H1 (cell line): Measurements from ENCODE around the gene ADAT3. TPM values are rescaled to one million over a fixed set of nuclear protein-coding genes. Genes with fewer than 3 reads are reported as not detected.

ENCODE experiments used
- CTCF ChIA-PET: fragments of 300-600 bp; sonication (Branson Sonifier 250); formaldehyde crosslinking; loops from one replicate; lab custom pipeline; 2021; ENCODE audit not compliant: partially characterized antibody; lab: Charles Lee
- POLR2A ChIA-PET: fragments of 300-600 bp; sonication (Branson Sonifier 250); formaldehyde crosslinking; loops from one replicate; lab custom pipeline; 2021; ENCODE audit warnings: inconsistent platforms; ENCODE audit not compliant: partially characterized antibody; lab: Charles Lee
- DNase-seq, 2 experiments: peaks; one replicate each; pipeline versions ENCODE4 v3.0.0 to v3.0.0-alpha.2; 2010 to 2022; ENCODE audit warnings: low spot score in 2 of 2, low read depth in 1 of 2, mixed read lengths in 1 of 2
- FAIRE-seq: peaks from 2 replicates; lab custom pipeline; 2011; peaks lifted over from hg19 to GRCh38; lab: Jason Lieb, UNC
- H2AFZ ChIP-seq: 2 replicates; pipeline ENCODE4 v1.8.1; 2012; ENCODE audit warnings: low read length, inconsistent platforms
- H2AK5ac ChIP-seq: 2 replicates; pipeline ENCODE4 v1.6.1; 2013; ENCODE audit warnings: low read depth, low read length
- H2BK120ac ChIP-seq: replicated peaks from 2 replicates; pipeline ENCODE3; 2013; ENCODE audit warnings: low read depth, low read length, inconsistent platforms
- H2BK12ac ChIP-seq: 2 replicates; pipeline ENCODE4 v1.6.1; 2013; ENCODE audit warnings: low read depth, low read length
- H2BK15ac ChIP-seq: 2 replicates; pipeline ENCODE4 v1.6.1; 2013; ENCODE audit warnings: low read length
- H2BK20ac ChIP-seq: 2 replicates; pipeline ENCODE4 v1.6.1; 2013; ENCODE audit warnings: low read length
- H2BK5ac ChIP-seq: 2 replicates; pipeline ENCODE4 v1.6.1; 2013; ENCODE audit warnings: low read depth, low read length
- H3K14ac ChIP-seq: 2 replicates; pipeline ENCODE4 v1.6.1; 2013; ENCODE audit warnings: inconsistent platforms; ENCODE audit not compliant: insufficient read length
- H3K18ac ChIP-seq: 2 replicates; pipeline ENCODE4 v1.6.1; 2013; ENCODE audit warnings: low read length; ENCODE audit errors: extremely low read depth
- H3K23ac ChIP-seq: 2 replicates; pipeline ENCODE4 v1.6.1; 2013; ENCODE audit warnings: inconsistent platforms; ENCODE audit not compliant: insufficient read length
- H3K23me2 ChIP-seq: 2 replicates; pipeline ENCODE4 v1.6.1; 2013; ENCODE audit warnings: low read depth, low read length
- H3K27ac ChIP-seq: 2 replicates; pipeline ENCODE4 v1.6.1; 2011; ENCODE audit warnings: low read depth, low read length, inconsistent platforms
- H3K27me3 ChIP-seq, 4 experiments: replicated peaks in 1 of 4; 1 replicate in 1 of 4; 2 replicates in 3 of 4; pipeline versions ENCODE4 v1.6.1 to v1.8.1; 2011 to 2013; ENCODE audit warnings: low read length in 3 of 4, mild to moderate bottlenecking in 3 of 4, inconsistent platforms in 2 of 4, mixed read lengths in 2 of 4, moderate library complexity in 1 of 4; ENCODE audit not compliant: control insufficient read depth in 3 of 4, insufficient read depth in 3 of 4; ENCODE audit errors: extremely low read depth in 1 of 4
- H3K36me3 ChIP-seq, 4 experiments: 2 replicates each; pipeline versions ENCODE4 v1.6.1 to v1.8.1; 2011 to 2013; ENCODE audit warnings: mild to moderate bottlenecking in 4 of 4, low read length in 3 of 4, moderate library complexity in 2 of 4, control low read depth in 1 of 4, inconsistent platforms in 1 of 4; ENCODE audit not compliant: insufficient read depth in 4 of 4, control insufficient read depth in 2 of 4
- H3K4ac ChIP-seq: replicated peaks from 2 replicates; pipeline ENCODE3; 2013; ENCODE audit warnings: low read length, low read depth, mixed read lengths, inconsistent platforms; ENCODE audit not compliant: insufficient read length
- H3K4me1 ChIP-seq, 4 experiments: replicated peaks in 1 of 4; 1 replicate in 1 of 4; 2 replicates in 3 of 4; pipeline versions ENCODE4 v1.6.1 to v1.8.1; 2011 to 2013; ENCODE audit warnings: low read length in 3 of 4, inconsistent platforms in 2 of 4, mixed read lengths in 1 of 4; ENCODE audit not compliant: insufficient read depth in 4 of 4, control insufficient read depth in 3 of 4
- H3K4me2 ChIP-seq, 2 experiments: 2 replicates each; pipeline versions ENCODE4 v1.6.1 to v1.8.1; 2011 to 2013; ENCODE audit warnings: low read depth in 2 of 2, low read length in 2 of 2, control low read depth in 1 of 2, inconsistent platforms in 1 of 2, mild to moderate bottlenecking in 1 of 2; ENCODE audit not compliant: insufficient read depth in 1 of 2
- H3K4me3 ChIP-seq, 4 experiments: fragments of 200-600, 300-600 bp in 1 of 4; sonication (generic), shearing (Covaris generic), sonication (Bioruptor Twin) in 1 of 4; 2 replicates each; pipeline versions ENCODE4 v1.5.1 to v1.8.1; 2011 to 2016; ENCODE audit warnings: low read length in 4 of 4, low read depth in 3 of 4, control low read depth in 2 of 4, inconsistent platforms in 2 of 4, mild to moderate bottlenecking in 2 of 4, mixed read lengths in 1 of 4, moderate library complexity in 1 of 4; ENCODE audit not compliant: insufficient read depth in 2 of 4; ENCODE audit errors: extremely low read depth in 1 of 4
- H3K56ac ChIP-seq: replicated peaks from 2 replicates; pipeline ENCODE3; 2013; ENCODE audit warnings: low read depth, mild to moderate bottlenecking, mixed read lengths, low read length, inconsistent platforms; ENCODE audit not compliant: insufficient read length
- H3K79me1 ChIP-seq: 2 replicates; pipeline ENCODE4 v1.6.1; 2013; ENCODE audit warnings: low read depth, low read length, control low read depth
- H3K79me2 ChIP-seq, 2 experiments: 2 replicates each; pipeline versions ENCODE4 v1.6.1 to v1.8.1; 2012 to 2013; ENCODE audit warnings: low read length in 2 of 2, mild to moderate bottlenecking in 2 of 2, inconsistent platforms in 1 of 2; ENCODE audit not compliant: insufficient read depth in 2 of 2, control insufficient read depth in 1 of 2
- H3K9ac ChIP-seq, 4 experiments: replicated peaks in 1 of 4; 1 replicate in 1 of 4; 2 replicates in 3 of 4; pipeline versions ENCODE4 v1.6.1 to v1.8.1; 2011 to 2013; ENCODE audit warnings: low read depth in 3 of 4, low read length in 3 of 4, control low read depth in 2 of 4, mild to moderate bottlenecking in 2 of 4, moderate library complexity in 2 of 4, inconsistent platforms in 1 of 4; ENCODE audit errors: extremely low read depth in 1 of 4
- H3K9me3 ChIP-seq, 2 experiments: 2 replicates each; pipeline versions ENCODE4 v1.6.1 to v1.8.1; 2012 to 2013; ENCODE audit warnings: mild to moderate bottlenecking in 2 of 2, moderate library complexity in 2 of 2, control low read depth in 1 of 2, inconsistent platforms in 1 of 2, low read depth in 1 of 2, low read length in 1 of 2, mixed read lengths in 1 of 2; ENCODE audit not compliant: insufficient read depth in 2 of 2
- H4K20me1 ChIP-seq, 2 experiments: replicated peaks in 1 of 2; 2 replicates each; pipeline versions ENCODE3 to v1.8.1; 2011 to 2013; ENCODE audit warnings: inconsistent platforms in 2 of 2, low read length in 2 of 2, mild to moderate bottlenecking in 1 of 2; ENCODE audit not compliant: insufficient read depth in 2 of 2, control insufficient read depth in 1 of 2
- H4K5ac ChIP-seq: 2 replicates; pipeline ENCODE4 v1.6.1; 2013; ENCODE audit warnings: low read length, low read depth, mixed read lengths, inconsistent platforms; ENCODE audit not compliant: insufficient read length
- H4K8ac ChIP-seq: 2 replicates; pipeline ENCODE4 v1.8.0; 2013; ENCODE audit warnings: mild to moderate bottlenecking, moderate library complexity, low read length, inconsistent platforms; ENCODE audit not compliant: insufficient read depth; ENCODE audit errors: extremely low read depth
- H4K91ac ChIP-seq: replicated peaks from 2 replicates; pipeline ENCODE3; 2013; ENCODE audit warnings: low read length, mixed read lengths, inconsistent platforms; ENCODE audit not compliant: insufficient read length
- BACH1 ChIP-seq: IDR thresholded peaks from 2 replicates; pipeline ENCODE4 v1.6.1; 2012; ENCODE audit warnings: low read length, improper control_type of control experiment
- BRCA1 ChIP-seq: IDR thresholded peaks from 2 replicates; pipeline ENCODE4 v1.6.1; 2012; ENCODE audit warnings: low read depth, low read length, improper control_type of control experiment
- CBX5 ChIP-seq: fragments of 300-800, 300-1000 bp; sonication (generic); IDR thresholded peaks from 2 replicates; pipeline ENCODE4 v1.7.1; 2016; ENCODE audit warnings: antibody characterized with exemption, low read length, low read depth
- CREB1 ChIP-seq: IDR thresholded peaks from 2 replicates; pipeline ENCODE4 v1.6.1; 2012; ENCODE audit warnings: inconsistent platforms
- EGR1 ChIP-seq: IDR thresholded peaks from 2 replicates; pipeline ENCODE4 v1.6.1; 2011; ENCODE audit warnings: low read depth, low read length, borderline replicate concordance
- KDM1A ChIP-seq: fragments of 200-600, 300-600 bp; sonication (generic); IDR thresholded peaks from 2 replicates; pipeline ENCODE4 v1.7.1; 2016; ENCODE audit warnings: mild to moderate bottlenecking, low read length, borderline replicate concordance
- KDM5A ChIP-seq: fragments of 200-600 bp; IDR thresholded peaks from 2 replicates; pipeline ENCODE4 v1.7.1; 2012; ENCODE audit warnings: mild to moderate bottlenecking, low read length, inconsistent platforms, mixed read lengths
- PHF8 ChIP-seq: fragments of 200-600 bp; sonication (generic); conservative IDR thresholded peaks from 2 replicates; pipeline ENCODE4 v1.7.1; 2012; ENCODE audit warnings: low read depth, mild to moderate bottlenecking, inconsistent platforms, low read length, moderate library complexity
- POU5F1 ChIP-seq: IDR thresholded peaks from 2 replicates; pipeline ENCODE4 v1.6.1; 2011; ENCODE audit warnings: low read depth, mild to moderate bottlenecking, low read length, moderate library complexity
- RAD21 ChIP-seq, 2 experiments: IDR thresholded peaks in 1 of 2; conservative IDR thresholded peaks in 1 of 2; 2 replicates each; pipeline ENCODE4 v1.6.1; 2011; ENCODE audit warnings: low read depth in 2 of 2, low read length in 2 of 2, improper control_type of control experiment in 1 of 2, inconsistent platforms in 1 of 2, mild to moderate bottlenecking in 1 of 2, moderate library complexity in 1 of 2
- SIN3A ChIP-seq, 2 experiments: IDR thresholded peaks in 1 of 2; conservative IDR thresholded peaks in 1 of 2; 2 replicates each; pipeline ENCODE4 v1.6.1; 2011 to 2012; ENCODE audit warnings: low read length in 2 of 2, improper control_type of control experiment in 1 of 2, low read depth in 1 of 2, mild to moderate bottlenecking in 1 of 2
- TAF7 ChIP-seq: optimal IDR thresholded peaks from 2 replicates; pipeline ENCODE3; 2011; ENCODE audit warnings: low read depth, mild to moderate bottlenecking, inconsistent platforms, low read length, moderate library complexity, borderline replicate concordance
- TEAD4 ChIP-seq: IDR thresholded peaks from 2 replicates; pipeline ENCODE4 v1.6.1; 2012; ENCODE audit warnings: low read depth, low read length, inconsistent platforms, mixed read lengths
- ZNF274 ChIP-seq: IDR thresholded peaks from 2 replicates; pipeline ENCODE4 v1.7.0; 2012; ENCODE audit warnings: low read length, borderline replicate concordance; ENCODE audit errors: extremely low read depth
- WGBS, 2 experiments: shearing (Covaris generic) in 1 of 2; methylation state at CpG; one replicate each; pipeline versions ENCODE4 v1.1.6 to v1.1.7; 2013 to 2015; ENCODE audit warnings: low lambda C conversion rate in 2 of 2, mixed read lengths in 2 of 2, inconsistent platforms in 1 of 2, low coverage in 1 of 2, missing lambda C conversion rate in 1 of 2; ENCODE audit not compliant: insufficient replicate concordance in 2 of 2, insufficient coverage in 1 of 2, insufficient read length in 1 of 2; ENCODE audit errors: extremely low coverage in 1 of 2, missing lambda C conversion rate in 1 of 2; 5-methylcytosine and 5-hydroxymethylcytosine counted together
- polyA plus RNA-seq, 7 experiments: library from polyadenylated mRNA; depleted of rRNA in 3 of 7; stranded (reverse) in 5 of 7; unstranded in 2 of 7; fragments of >200 nt in 5 of 7; fragments of 200-250 nt in 2 of 7; gene quantifications; 1 replicate in 5 of 7; 2 replicates in 1 of 7; 4 replicates in 1 of 7; pipeline versions ENCODE4 v1.2.1 to v1.2.3, GENCODE V29; 2011 to 2013; ENCODE audit warnings: missing spikeins in 2 of 7, mixed read lengths in 2 of 7
- total RNA-seq: library from RNA; stranded (reverse); fragmentation: NEBNext Ultra II Directional; extraction: Animal tissue kit (Norgen Biotek cat#: 25700); gene quantifications from 2 replicates; pipeline ENCODE4 v1.2.1, GENCODE V29; 2021

ADAT3 gene
- total and polyA plus RNA-seq, 2 of the 8 experiments (the other 6 are each of a cell fraction or from before 2014, with no cell fraction given) = 5.4 to 10.8 TPM

GRCh38 chr19:1932395-1932794, 27.2 kb downstream of the ADAT3 start:
- Histone ChIP-seq H2AFZ (no peak overlapping the region), H2BK15ac (no peak overlapping the region), H3K79me2 (no peaks in the 10 kb centered on the region), H3K23ac (no peak overlapping the region), H3K36me3 (no peaks in the 10 kb centered on the region), H3K18ac (no peak overlapping the region), H3K27me3 (no peaks in the 10 kb centered on the region; a peak in 1 of 7 replicates)
- DNase-seq = no peak
- POLR2A ChIA-PET = interaction anchor here (0.6 to 1.1 kb wide), 2 partner anchors 16 to 27 kb away, joined by 3 read pairs; partner anchors contain the start of genes ADAT3 and SCAMP4
- TF ChIP-seq RAD21 (IDR thresholded peaks at IDR 0.05 in 1 of 2, conservative IDR thresholded peaks at IDR 0.05 in 1 of 2; ENCODE audit: low read depth in 2 of 2, low read length in 2 of 2) = no peak
- no peak for TF ChIP-seq EGR1
- no peak for TF ChIP-seq PHF8
- TF ChIP-seq POU5F1 = no peak
- TF ChIP-seq CBX5 = no peak
- TF ChIP-seq BACH1 = no peak
- TF ChIP-seq SIN3A (conservative IDR thresholded peaks at IDR 0.05 in 1 of 2, IDR thresholded peaks at IDR 0.05 in 1 of 2; ENCODE audit: low read depth in 1 of 2, low read length in 2 of 2) = no peak
- TF ChIP-seq TAF7 = no peak
- TF ChIP-seq BRCA1 = no peak
- TF ChIP-seq ZNF274 = no peak
- no peak for TF ChIP-seq TEAD4
- no peak for TF ChIP-seq KDM5A
- no peak for TF ChIP-seq KDM1A
- no peak for TF ChIP-seq CREB1
- TF ChIP-seq, all 59 proteins: peak for 0
- Histone ChIP-seq H3K4me1 (peaks cover 0 to 6% (median 4%) of the 10 kb centered on the region in 4 experiments; a peak in 4 of 7 replicates), H3K9ac (no peak overlapping the region), H2BK20ac (no peak overlapping the region), H3K27ac (no peak overlapping the region), H3K56ac (no peak overlapping the region), H3K79me1 (no peaks in the 10 kb centered on the region), H2BK120ac (no peak overlapping the region), H2BK12ac (no peak overlapping the region), H2BK5ac (no peak overlapping the region), H3K14ac (no peak overlapping the region), H3K4ac (no peak overlapping the region), H4K5ac (no peak overlapping the region), H3K4me3 (no peak overlapping the region), H3K4me2 (no peak overlapping the region), H4K91ac (no peak overlapping the region), H3K9me3 (peaks cover 3 to 9% of the 10 kb centered on the region in 2 experiments; a peak in 2 of 4 replicates), H4K20me1 (no peaks in the 10 kb centered on the region), H3K23me2 (peaks cover 6% of the 10 kb centered on the region; the same call in 1 of the 2 replicates), H2AK5ac (no peak overlapping the region), H4K8ac (no peak overlapping the region)
- CTCF ChIA-PET = interaction anchor here (0.7 to 3.0 kb wide), 8 partner anchors 9 to 329 kb away, joined by 3 to 16 read pairs (median 4); no protein-coding TSS in a partner anchor
- FAIRE-seq = no peak
- 82% methylated on average over 8 of the region's 8 CpGs; no CpG with 5 or more reads in 1 of the 2 experiments for WGBS, 2 experiments
